H9 (cell line): Measurements from ENCODE around the gene ADARB2. TPM values are rescaled to one million over a fixed set of nuclear protein-coding genes. Genes with fewer than 3 reads are reported as not detected.

Source experiments
- DNase-seq: peaks from one replicate; pipeline ENCODE4 v3.0.0-alpha.2; 2017
- H2AFZ ChIP-seq: one replicate; pipeline ENCODE4 v1.6.1; 2013; ENCODE audit warnings: mild to moderate bottlenecking, low read length, control low read depth, moderate library complexity
- H2AK5ac ChIP-seq: 2 replicates; pipeline ENCODE4 v1.6.1; 2013; ENCODE audit warnings: low read length, control low read depth, mixed read lengths; ENCODE audit not compliant: insufficient read length
- H2BK120ac ChIP-seq: one replicate; pipeline ENCODE4 v1.6.1; 2013; ENCODE audit warnings: low read depth, mild to moderate bottlenecking, low read length, control low read depth, inconsistent platforms; ENCODE audit not compliant: poor library complexity, severe bottlenecking
- H2BK12ac ChIP-seq: 2 replicates; pipeline ENCODE4 v1.6.1; 2013; ENCODE audit warnings: low read length, control low read depth, mixed read lengths, low read depth; ENCODE audit not compliant: insufficient read length
- H2BK15ac ChIP-seq: 2 replicates; pipeline ENCODE4 v1.6.1; 2013; ENCODE audit warnings: low read depth, low read length, control low read depth
- H2BK20ac ChIP-seq: one replicate; pipeline ENCODE4 v1.6.1; 2013; ENCODE audit warnings: low read depth, mild to moderate bottlenecking, low read length, control low read depth, inconsistent platforms; ENCODE audit not compliant: poor library complexity, severe bottlenecking
- H2BK5ac ChIP-seq: 2 replicates; pipeline ENCODE4 v1.6.1; 2013; ENCODE audit warnings: low read length, control low read depth, mixed read lengths; ENCODE audit not compliant: insufficient read length
- H3K14ac ChIP-seq: 2 replicates; pipeline ENCODE4 v1.6.1; 2013; ENCODE audit warnings: low read length, control low read depth; ENCODE audit not compliant: insufficient read depth
- H3K18ac ChIP-seq: 2 replicates; pipeline ENCODE4 v1.6.1; 2013; ENCODE audit warnings: low read depth, mild to moderate bottlenecking, mixed read lengths, low read length, control low read depth; ENCODE audit not compliant: insufficient read length
- H3K23ac ChIP-seq: 2 replicates; pipeline ENCODE4 v1.6.1; 2013; ENCODE audit warnings: low read length, control low read depth, mixed read lengths, low read depth; ENCODE audit not compliant: insufficient read length
- H3K23me2 ChIP-seq: 2 replicates; pipeline ENCODE4 v1.6.1; 2013; ENCODE audit warnings: low read depth, mild to moderate bottlenecking, mixed read lengths, low read length, control low read depth; ENCODE audit not compliant: insufficient read length, poor library complexity, severe bottlenecking
- H3K27ac ChIP-seq: 2 replicates; pipeline ENCODE4 v1.5.1; 2013; ENCODE audit warnings: low read length, control low read depth, mixed read lengths, low read depth; ENCODE audit not compliant: insufficient read length
- H3K27me3 ChIP-seq: 2 replicates; pipeline ENCODE4 v1.6.1; 2013; ENCODE audit warnings: low read length, control low read depth, inconsistent platforms; ENCODE audit not compliant: insufficient read depth
- H3K4ac ChIP-seq: 2 replicates; pipeline ENCODE4 v1.6.1; 2013; ENCODE audit warnings: low read depth, mild to moderate bottlenecking, control low read depth, inconsistent platforms, low read length, moderate library complexity
- H3K4me1 ChIP-seq: 2 replicates; pipeline ENCODE4 v1.6.1; 2013; ENCODE audit warnings: low read length, control low read depth, inconsistent platforms; ENCODE audit not compliant: insufficient read depth
- H3K4me2 ChIP-seq: 2 replicates; pipeline ENCODE4 v1.6.1; 2013; ENCODE audit warnings: low read length, control low read depth, mixed read lengths; ENCODE audit not compliant: insufficient read length, insufficient read depth
- H3K56ac ChIP-seq: 2 replicates; pipeline ENCODE4 v1.6.1; 2013; ENCODE audit warnings: low read depth, mild to moderate bottlenecking, mixed read lengths, low read length, control low read depth; ENCODE audit not compliant: insufficient read length
- H3K79me1 ChIP-seq: 2 replicates; pipeline ENCODE4 v1.6.1; 2013; ENCODE audit warnings: low read depth, mild to moderate bottlenecking, moderate library complexity, low read length, control low read depth, inconsistent platforms; ENCODE audit not compliant: insufficient read depth, poor library complexity, severe bottlenecking
- H3K79me2 ChIP-seq: 2 replicates; pipeline ENCODE4 v1.6.1; 2013; ENCODE audit warnings: low read length, control low read depth, inconsistent platforms; ENCODE audit not compliant: insufficient read depth
- H3K9ac ChIP-seq: 2 replicates; pipeline ENCODE4 v1.6.1; 2013; ENCODE audit warnings: low read length, control low read depth, mixed read lengths; ENCODE audit not compliant: insufficient read length; ENCODE audit errors: extremely low read depth
- H3K9me3 ChIP-seq: one replicate; pipeline ENCODE4 v1.6.1; 2013; ENCODE audit warnings: low read depth, low read length, inconsistent platforms; ENCODE audit not compliant: control insufficient read depth
- H3T11ph ChIP-seq: one replicate; pipeline ENCODE4 v1.6.1; 2013; ENCODE audit warnings: mild to moderate bottlenecking, low read length, control low read depth, inconsistent platforms
- H4K20me1 ChIP-seq: one replicate; pipeline ENCODE4 v1.6.1; 2013; ENCODE audit not compliant: control insufficient read depth, insufficient read length, insufficient read depth
- H4K5ac ChIP-seq: 2 replicates; pipeline ENCODE4 v1.6.1; 2013; ENCODE audit warnings: low read depth, mild to moderate bottlenecking, mixed read lengths, low read length, control low read depth; ENCODE audit not compliant: insufficient read length
- H4K8ac ChIP-seq: replicated peaks from 2 replicates; pipeline ENCODE4 v1.6.1; 2013; ENCODE audit warnings: low read length, control low read depth, mixed read lengths, low read depth; ENCODE audit not compliant: insufficient read length
- H4K91ac ChIP-seq: 2 replicates; pipeline ENCODE4 v1.6.1; 2013; ENCODE audit warnings: low read depth, mild to moderate bottlenecking, moderate library complexity, mixed read lengths, low read length, control low read depth; ENCODE audit not compliant: insufficient read length
- H3K27ac Mint-ChIP-seq, 3 experiments: 2 replicates in 2 of 3; 3 replicates in 1 of 3; pipeline ENCODE4 v1.8.0; 2020 to 2021; ENCODE audit warnings: mixed read lengths in 3 of 3, mild to moderate bottlenecking in 1 of 3, moderate library complexity in 1 of 3
- H3K27me3 Mint-ChIP-seq: 2 replicates; pipeline ENCODE4 v1.8.0; 2021; ENCODE audit warnings: low read depth, mild to moderate bottlenecking, moderate library complexity, mixed read lengths
- H3K36me3 Mint-ChIP-seq, 3 experiments: 2 replicates in 2 of 3; 3 replicates in 1 of 3; pipeline ENCODE4 v1.8.0; 2020 to 2021; ENCODE audit warnings: low read depth in 3 of 3, mixed read lengths in 3 of 3; ENCODE audit not compliant: insufficient read depth in 1 of 3
- H3K4me1 Mint-ChIP-seq, 2 experiments: 2 replicates each; pipeline ENCODE4 v1.8.0; 2020; ENCODE audit warnings: mixed read lengths in 2 of 2
- H3K4me3 Mint-ChIP-seq, 2 experiments: 2 replicates in 1 of 2; 3 replicates in 1 of 2; pipeline ENCODE4 v1.8.0; 2020 to 2021; ENCODE audit warnings: mild to moderate bottlenecking in 2 of 2, mixed read lengths in 2 of 2, moderate library complexity in 1 of 2
- H3K9me3 Mint-ChIP-seq, 2 experiments: 2 replicates in 1 of 2; 3 replicates in 1 of 2; pipeline ENCODE4 v1.8.0; 2020; ENCODE audit warnings: mild to moderate bottlenecking in 2 of 2, mixed read lengths in 2 of 2, moderate library complexity in 1 of 2
- WGBS: extraction: QIAGEN DNeasy Blood & Tissue Kit; methylation state at CpG from one replicate; pipeline ENCODE4 v1.1.7; 2013; ENCODE audit warnings: missing lambda C conversion rate, low lambda C conversion rate, mixed read lengths; ENCODE audit not compliant: insufficient read length; ENCODE audit errors: extremely low coverage; 5-methylcytosine and 5-hydroxymethylcytosine counted together
- total RNA-seq: library from RNA; stranded (reverse); gene quantifications from 2 replicates; pipeline ENCODE4 v1.2.1, GENCODE V29; 2021
- TF ChIP-seq, protein P1 (sequence below): fragments of 200-600 bp; sonication (generic); conservative IDR thresholded peaks from 3 replicates; pipeline ENCODE4 v1.8.0; 2021; ENCODE audit warnings: antibody characterized with exemption, mild to moderate bottlenecking

Gene ADARB2
- total RNA-seq, 1 experiment from 2014 or later = 0.87 TPM

DNA sequence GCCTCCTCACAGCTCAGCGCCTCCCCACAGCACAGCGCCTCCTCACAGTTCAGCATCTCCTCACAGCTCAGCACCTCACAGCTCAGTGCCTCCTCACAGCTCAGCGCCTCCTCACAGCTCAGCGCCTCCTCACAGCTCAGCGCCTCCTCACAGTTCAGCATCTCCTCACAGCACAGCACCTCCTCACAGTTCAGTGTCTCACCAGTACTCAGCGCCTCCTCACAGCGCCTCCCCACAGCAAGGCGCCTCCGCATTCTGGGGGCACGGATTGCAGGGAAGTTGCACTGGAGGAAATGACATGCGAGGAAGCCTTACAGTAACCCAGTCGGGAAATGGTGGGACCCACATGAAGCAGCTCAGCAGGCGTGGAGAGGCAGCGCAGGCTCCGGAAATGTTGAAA is 409.6 kb downstream of the ADARB2 start:
- Histone ChIP-seq H2BK15ac (no peak overlapping the region), H3T11ph (no peak overlapping the region), H4K5ac (no peak overlapping the region), H3K4me1 (no peaks in the 10 kb centered on the region), H4K20me1 (no peaks in the 10 kb centered on the region), H3K23ac (no peak overlapping the region), H2BK120ac (no peak overlapping the region), H3K14ac (no peak overlapping the region), H3K27me3 (no peaks in the 10 kb centered on the region), H2AFZ (no peak overlapping the region), H3K9me3 (no peaks in the 10 kb centered on the region), H3K23me2 (no peaks in the 10 kb centered on the region), H4K8ac (no peak overlapping the region), H3K56ac (no peak overlapping the region), H2BK12ac (no peak overlapping the region), H3K79me2 (no peaks in the 10 kb centered on the region), H3K79me1 (no peaks in the 10 kb centered on the region), H3K4me2 (no peak overlapping the region), H2BK20ac (no peak overlapping the region), H3K4ac (no peak overlapping the region), H3K18ac (no peak overlapping the region), H2BK5ac (no peak overlapping the region), H3K27ac (no peak overlapping the region), H4K91ac (no peak overlapping the region), H3K9ac (no peak overlapping the region), H2AK5ac (peak overlapping the region; percentile 28)
- no CpG with 5 or more reads among the region's 15 CpGs for WGBS
- H3K4me1 Mint-ChIP-seq = peaks cover 11 to 12% of the 10 kb centered on the region in 2 experiments
- no peak overlapping the region; a peak in 1 of 5 replicates for H3K4me3 Mint-ChIP-seq
- H3K27ac Mint-ChIP-seq = peak overlapping the region in 2 of 3 experiments; percentile 20 to 55; a peak in 4 of 7 replicates
- peaks cover 14 to 15% of the 10 kb centered on the region in 2 experiments for H3K9me3 Mint-ChIP-seq
- H3K36me3 Mint-ChIP-seq = peaks cover 4 to 15% (median 9%) of the 10 kb centered on the region in 3 experiments
- H3K27me3 Mint-ChIP-seq = peaks cover 4% of the 10 kb centered on the region
- no peak for DNase-seq
- TF ChIP-seq, protein P1, sequence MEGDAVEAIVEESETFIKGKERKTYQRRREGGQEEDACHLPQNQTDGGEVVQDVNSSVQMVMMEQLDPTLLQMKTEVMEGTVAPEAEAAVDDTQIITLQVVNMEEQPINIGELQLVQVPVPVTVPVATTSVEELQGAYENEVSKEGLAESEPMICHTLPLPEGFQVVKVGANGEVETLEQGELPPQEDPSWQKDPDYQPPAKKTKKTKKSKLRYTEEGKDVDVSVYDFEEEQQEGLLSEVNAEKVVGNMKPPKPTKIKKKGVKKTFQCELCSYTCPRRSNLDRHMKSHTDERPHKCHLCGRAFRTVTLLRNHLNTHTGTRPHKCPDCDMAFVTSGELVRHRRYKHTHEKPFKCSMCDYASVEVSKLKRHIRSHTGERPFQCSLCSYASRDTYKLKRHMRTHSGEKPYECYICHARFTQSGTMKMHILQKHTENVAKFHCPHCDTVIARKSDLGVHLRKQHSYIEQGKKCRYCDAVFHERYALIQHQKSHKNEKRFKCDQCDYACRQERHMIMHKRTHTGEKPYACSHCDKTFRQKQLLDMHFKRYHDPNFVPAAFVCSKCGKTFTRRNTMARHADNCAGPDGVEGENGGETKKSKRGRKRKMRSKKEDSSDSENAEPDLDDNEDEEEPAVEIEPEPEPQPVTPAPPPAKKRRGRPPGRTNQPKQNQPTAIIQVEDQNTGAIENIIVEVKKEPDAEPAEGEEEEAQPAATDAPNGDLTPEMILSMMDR = no peak
